GM18909 (cell line): Measurements from ENCODE around the gene MYO1E.
"Not testable (repeated sequence)": the region's sequence is repeated elsewhere in the genome, so short reads cannot be mapped to it uniquely, and the experiment has no call there.

Experiments
- ATAC-seq: cut with Tn5 transposase; IDR thresholded peaks from one replicate; pipeline ENCODE4 v1.9.1; 2021; ENCODE audit warnings: mild to moderate bottlenecking; ENCODE audit not compliant: unreplicated experiment, poor library complexity

MYO1E gene

DNA sequence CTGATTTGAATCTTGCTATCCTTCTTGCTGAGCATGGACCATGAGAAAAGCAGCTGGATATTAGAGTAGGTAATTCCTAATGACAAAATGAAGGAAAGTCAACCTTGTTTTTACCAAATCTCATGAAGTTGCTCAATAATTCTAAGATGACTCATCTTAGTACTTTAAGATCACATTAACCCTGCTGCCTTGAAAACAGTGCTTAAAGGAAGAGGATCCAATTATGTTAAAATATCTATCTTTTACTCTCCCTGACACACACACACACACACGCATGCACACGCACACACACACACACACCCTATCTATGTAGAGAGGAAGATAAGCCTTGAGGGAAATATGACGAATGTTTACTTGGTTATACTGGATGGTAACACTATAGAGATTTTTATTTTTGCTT lies 16.0 kb upstream of the MYO1E start:
- ATAC-seq: no peak

DNA sequence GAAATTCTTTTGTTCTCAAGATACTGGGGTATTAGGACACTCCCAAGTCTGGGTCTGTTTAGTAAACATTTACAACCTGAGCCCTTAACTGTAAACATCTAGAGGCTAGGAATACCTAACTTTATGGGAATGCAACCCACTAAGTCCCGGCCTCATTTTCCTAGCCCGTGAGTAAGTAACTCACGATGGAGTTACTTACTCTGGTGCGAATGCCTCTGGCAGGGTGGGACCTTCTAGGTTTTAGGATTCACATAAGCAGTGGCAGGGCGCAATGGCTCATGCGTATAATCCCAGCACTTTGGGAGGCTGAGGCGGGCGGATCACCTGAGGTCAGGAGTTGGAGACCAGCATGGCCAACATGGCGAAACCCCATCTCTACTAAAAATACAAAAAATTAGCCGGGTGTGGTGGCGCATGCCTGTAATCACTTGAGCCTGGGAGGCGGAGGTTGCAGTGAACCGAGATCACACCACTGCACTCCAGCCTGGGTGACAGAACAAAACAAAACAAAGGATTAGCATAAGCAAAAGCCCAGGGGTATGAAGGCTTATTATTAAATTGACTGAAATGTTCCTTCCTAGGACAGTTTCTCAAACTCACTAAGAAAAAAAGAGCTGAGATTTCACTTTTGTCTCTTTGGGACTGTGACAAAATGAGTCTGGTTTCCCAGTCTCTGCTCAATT lies 14.7 kb upstream of the MYO1E start:
- ATAC-seq: not testable (repeated sequence)

DNA sequence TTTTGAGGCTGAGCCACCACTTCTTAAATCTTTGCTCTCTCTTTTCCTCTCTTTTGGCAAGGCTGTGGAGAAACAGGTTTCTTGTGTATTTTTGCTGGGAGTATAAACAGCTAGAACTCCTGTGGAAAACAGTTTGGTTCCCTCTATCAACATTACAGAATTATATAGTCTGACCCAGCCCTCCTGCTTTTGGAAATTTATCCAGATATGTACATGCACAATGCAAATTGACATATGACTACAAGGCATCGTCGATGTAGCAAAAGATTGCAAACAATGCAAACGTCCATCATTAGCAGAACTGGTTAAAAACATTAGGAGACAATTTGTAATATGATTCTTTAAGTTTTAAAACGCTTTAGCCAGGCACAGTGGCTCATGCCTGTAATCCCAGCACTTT lies 12.5 kb upstream of the MYO1E start:
- ATAC-seq: no peak

DNA sequence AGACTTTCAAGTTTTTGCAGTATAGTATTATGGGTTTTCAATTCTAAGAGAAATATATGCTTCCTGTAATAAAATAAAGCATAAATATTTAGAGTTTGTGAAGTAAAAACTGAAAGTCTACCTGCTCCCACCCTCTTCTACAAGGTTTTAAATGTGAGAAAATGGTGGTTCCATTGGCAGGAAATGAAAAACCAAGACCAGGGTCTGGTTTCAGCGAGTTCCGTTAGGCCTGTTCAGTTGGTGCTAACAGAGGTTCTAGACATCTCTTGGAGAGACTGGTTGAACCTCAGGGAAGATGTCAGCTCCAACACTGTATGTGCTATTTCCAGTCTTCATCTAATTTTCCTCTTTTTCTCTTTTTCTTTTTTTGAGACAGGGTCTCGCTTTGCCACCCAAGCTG lies 11.8 kb upstream of the MYO1E start:
- ATAC-seq: no peak

DNA sequence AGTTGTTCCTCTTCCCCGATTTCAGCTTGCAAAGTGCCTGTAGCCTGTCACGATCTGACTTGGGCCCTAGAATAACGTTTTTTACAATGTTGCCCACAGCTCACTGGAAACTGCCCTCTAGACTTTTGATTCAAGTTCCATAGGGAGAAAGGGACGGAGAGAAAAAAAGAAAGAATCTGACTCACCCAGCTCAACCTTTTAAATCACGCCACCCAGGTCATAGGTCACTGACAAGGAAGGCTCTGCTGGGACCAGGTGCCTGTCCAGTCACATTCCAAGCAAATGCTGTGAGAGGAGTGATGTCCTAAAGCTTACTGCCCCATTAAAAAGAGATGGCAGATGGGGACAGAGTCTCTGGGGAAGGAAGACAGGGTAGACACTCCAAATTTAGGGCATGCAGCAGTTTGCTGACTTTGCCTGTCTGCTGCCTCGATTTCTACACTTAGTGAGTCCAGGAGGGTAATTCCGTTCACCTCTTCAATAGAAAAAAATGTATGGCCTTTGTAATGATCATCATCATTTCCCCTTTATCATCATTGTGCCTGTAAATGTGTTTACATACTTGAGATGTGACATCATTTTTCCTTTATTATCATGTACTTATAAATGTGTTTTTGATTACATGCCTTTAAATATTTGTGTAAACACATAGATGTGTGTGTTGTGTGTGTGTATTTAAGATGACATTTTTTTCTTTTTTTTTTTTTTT lies 8.4 kb upstream of the MYO1E start:
- no peak for ATAC-seq

DNA sequence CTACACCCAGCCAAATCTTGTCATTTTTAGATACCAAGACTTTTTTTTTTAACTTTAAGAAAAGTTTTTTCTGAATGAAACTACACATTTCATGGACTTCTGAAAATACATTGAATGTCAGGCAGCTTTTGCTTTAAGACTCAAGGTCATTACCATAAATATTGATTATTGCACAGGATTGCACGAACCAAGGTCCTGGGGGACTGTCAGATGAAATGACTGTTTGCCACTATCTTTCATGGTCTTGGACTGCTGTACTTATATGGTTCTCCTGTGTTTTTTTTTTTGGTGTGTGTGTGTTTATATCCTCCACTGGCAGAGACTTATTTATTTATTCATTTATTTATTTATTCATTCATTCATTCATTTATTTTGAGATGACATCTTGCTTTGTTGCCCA lies 6.9 kb upstream of the MYO1E start:
- no peak for ATAC-seq

DNA sequence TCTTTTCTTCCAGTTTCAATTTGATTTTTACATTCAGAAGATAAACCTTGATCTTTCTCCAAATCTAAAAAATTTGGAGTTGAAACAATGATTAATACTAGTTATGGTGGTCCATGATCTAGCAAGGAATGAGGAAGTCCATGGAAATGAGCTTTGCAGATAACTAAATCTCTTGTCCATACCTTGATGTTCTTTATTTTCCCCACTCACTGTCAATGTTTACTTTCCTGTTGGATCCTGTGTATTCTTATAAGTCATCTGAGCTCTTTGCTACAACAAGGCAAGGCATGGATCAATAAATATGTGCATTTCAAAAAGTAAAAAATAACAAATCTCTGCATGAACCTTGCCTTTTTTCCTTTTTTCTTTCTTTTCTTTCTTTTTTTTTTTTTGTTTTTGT lies 6.2 kb upstream of the MYO1E start:
- no peak for ATAC-seq

DNA sequence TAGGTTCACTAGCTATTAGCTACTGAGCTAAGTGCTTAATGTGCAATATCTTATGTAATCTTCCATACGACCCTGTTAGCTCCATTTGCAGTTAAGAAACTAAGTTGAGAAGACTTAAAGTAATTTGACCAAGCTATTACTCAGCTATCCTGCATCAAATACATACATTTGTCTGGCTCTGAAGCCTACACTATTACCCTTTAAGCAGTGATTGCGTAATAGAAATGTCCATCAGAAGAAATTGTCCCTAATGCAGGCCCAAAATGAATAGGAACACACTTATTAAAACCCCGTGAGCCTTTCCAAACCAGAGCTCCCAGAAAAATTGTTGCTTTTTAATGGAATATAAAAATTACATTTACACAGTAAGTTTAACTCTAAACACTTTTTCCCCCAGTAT lies 5.3 kb upstream of the MYO1E start:
- ATAC-seq: no peak

DNA sequence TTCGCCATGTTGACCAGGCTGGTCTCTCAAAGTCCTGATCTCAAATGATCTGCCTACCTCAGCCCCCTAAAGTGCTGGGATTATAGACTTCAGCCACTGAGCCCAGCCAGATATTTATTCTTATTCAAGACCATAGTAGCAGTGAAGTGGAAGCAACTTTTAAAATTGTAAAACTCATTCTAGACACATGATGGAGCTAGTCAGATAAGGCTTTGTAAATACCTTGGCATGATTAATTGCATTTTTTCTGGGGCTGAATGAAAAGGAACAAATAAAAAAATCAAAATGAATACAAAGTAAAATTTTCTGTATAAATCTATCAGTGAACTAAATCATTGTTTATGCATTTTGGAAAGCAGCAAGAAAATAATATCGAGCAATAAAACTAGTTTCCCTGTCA lies 4.1 kb upstream of the MYO1E start:
- no peak for ATAC-seq

DNA sequence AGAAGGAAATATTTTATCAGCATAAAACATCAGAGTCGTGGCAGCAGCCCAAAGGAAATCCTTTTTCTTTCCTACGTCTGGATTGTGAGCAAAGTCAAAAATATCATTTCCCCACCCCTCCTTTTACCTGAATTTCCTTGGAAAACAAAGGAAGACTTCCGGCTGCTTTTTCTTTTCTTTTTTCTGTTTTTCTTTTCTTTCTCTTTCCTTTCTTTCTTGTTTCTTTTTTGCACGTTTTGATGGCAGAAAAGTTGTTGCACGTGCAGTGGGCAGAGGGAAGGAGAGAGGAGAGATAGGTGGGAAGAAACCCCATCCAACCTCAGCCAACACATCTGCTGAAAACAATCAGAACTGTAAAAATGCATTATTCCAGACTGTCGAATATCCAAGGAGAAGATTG lies 544 bp upstream of the MYO1E start:
- no peak for ATAC-seq

DNA sequence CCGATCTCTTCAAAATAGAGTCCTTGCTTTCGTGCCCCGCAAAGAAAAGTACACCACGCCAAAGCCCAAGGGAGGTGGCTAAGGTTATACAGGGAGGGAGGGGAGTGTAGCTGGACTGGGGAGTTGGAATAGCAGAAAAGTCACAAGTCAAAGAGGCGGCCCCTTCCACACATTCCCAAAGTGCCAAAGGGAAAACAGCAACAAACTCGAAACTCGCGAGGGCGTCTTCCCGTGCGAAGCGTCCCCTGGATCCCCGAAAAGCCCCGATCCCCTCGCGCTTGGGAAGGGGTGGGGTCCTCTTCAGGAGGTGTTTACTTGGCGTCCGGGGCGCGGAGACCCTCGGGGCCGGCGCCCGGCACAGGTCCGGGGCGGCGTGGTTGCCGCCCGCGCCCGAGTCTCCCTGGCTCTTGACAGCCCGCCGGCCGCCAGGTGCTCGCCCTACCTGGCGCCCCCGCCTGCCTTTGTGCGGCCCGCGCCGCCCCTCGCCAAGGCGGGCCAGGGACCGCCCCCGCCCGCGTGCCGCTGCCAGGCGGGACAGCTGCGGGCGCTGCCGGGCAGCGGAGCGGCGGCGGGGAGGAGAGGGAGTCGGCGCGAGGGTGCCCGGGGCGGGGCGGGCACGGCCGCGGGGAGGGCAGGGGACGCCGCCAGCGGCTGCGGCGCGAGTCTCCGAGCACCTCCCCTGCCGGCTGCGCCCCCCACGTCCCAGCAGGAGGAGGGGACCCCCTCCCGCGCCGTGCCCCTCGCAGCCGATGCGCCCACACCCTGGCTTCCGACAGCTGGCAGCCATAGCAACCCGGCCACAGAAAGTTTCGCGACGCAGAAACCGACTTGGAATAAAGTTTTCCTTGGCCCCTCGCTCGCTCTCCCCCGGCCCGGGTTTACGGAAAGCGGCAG lies 966 bp downstream of the MYO1E start:
- peak; percentile 29 for ATAC-seq

DNA sequence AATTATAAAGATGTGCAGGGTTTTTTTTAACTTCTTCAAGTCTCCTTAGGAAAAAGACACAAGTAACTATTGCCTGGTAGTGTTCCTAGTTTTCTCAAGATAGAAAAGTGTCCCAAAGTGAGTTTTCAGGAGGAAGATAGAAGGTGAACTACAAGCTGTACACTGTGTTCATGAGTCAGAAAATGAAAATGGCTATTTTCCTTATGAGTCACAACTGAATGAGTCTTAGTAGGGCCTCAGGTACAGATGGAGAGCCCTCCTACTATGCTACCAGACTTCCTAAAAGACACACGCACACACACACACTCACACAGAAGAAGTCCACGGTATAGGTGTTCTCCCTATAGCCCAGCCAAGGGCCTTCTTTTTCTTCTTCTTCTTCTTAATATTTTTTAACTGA lies 3.1 kb downstream of the MYO1E start:
- no peak for ATAC-seq

DNA sequence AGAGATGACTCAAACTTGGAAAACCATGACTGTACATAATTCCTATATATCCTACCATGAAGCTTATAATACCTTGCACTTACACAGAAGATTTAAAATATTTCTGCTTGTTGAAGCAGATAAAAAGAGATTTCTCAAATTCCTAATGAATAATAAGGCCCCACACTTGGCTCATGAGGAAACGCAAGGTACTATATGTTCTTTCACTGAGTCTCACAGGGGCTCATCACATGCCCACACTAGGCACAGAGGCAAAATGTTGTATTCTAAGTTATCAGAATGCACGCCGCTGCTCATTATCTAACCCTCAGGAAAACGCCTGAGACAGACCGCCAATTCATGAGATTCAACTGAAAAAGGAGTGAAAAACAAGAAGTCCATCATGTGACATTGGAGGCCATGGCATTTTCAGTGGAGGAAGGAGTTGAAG lies 5.6 kb downstream of the MYO1E start:
- no peak for ATAC-seq

DNA sequence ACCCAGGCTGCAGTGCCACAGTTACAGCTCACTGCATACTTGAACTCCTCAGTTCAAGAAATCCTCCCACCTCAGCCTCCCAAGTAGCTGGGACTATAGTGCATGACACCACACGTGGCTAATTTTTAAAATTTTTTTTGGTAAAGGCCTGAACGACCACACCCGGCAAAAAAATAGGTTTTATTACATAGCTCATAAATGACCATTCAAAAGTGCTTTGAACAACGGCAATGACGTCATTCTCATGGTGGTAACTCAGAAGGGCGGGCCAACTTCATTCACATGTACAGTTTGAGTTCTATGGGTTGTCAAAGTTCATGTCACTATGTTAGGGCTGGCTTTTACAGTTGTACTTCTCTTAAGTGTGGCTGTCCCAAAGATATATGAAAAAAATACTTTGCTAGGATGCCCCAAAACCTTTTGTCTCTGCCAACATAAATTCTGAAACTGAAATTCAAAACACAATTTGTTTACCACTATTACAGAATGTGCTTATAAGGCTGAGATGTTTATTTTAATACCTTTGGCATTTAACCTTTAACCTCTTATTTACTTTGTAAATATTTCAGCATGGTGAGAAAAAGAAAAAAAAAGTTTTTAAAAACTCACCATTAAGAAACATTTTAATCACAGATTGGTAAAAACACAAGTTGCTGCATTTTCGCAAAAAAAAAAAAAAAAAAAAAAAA lies 6.2 kb downstream of the MYO1E start:
- no peak for ATAC-seq

DNA sequence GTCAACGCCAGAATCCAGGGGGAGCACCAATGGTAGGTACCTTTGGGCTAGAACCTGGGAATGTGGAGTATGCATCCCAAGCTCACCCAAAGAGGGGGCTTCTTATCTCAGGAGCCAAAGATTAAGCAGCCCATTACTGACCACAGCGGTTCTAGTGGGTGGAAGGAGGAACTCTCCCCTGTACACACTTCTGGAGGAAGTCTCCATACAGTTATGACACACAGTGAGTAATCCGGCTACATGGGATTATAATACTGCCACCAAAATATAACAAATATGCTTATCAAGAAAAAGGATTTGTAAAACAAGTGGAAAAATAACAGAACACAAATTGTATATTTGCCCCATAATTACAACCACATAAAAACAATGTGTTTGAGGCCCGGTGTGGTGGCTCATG lies 8.4 kb downstream of the MYO1E start:
- ATAC-seq: no peak

DNA sequence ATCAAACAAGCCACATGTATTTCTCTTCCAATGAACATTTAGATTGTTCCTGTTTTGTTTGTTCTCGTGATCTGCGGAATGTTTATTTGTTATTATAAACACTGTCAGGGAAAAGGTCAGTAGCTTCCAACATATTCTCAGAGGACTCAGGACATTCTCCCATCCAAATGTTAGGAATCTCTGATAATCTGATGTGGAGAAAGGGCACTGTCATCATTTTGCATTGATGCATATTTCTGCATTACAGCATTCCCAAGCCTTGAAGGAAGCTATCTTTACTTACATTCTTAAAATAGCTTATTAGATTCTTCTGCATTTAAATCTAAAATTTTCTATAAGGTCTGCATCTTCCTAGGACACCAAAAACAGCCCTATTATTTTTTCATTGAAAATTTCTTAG lies 10.3 kb downstream of the MYO1E start:
- ATAC-seq: no peak

DNA sequence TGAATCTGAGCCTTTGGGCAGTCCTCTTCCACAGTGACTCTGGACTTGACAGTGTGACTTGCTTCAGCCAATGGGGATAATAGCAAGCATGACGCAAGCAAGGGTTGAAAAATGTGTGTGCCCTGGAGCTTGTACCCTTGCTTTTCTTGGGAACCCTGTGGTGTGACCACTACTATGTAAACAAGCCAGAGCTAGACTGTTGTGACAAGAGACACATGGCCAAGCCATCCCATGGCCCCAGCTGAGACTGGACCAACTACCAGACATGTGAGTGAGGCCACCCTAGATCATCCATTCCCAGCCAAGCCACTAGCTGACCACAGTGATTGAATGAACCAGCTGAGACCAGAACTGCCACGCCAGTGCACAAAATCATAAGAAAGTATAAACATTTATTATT lies 11.8 kb downstream of the MYO1E start:
- ATAC-seq: no peak

DNA sequence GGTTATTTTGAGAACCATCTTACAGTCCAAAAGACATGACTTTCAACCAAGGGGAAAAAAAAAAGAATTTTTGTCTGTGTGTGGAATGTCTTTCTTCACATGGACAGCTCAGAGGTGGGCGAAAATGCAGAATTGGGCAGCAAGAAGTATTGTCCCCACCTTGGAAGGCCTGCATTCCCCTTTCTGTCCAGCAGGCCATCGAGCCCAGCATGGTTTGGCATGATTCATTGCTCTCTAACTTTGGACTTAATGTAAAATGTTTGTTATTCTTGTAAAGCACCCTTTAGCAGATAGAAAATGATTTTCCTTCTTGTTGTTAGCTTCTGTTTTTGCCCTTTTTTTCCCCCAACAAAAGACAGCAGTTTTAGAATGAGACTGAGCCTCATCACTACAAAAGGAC lies 12.4 kb downstream of the MYO1E start:
- no peak for ATAC-seq

DNA sequence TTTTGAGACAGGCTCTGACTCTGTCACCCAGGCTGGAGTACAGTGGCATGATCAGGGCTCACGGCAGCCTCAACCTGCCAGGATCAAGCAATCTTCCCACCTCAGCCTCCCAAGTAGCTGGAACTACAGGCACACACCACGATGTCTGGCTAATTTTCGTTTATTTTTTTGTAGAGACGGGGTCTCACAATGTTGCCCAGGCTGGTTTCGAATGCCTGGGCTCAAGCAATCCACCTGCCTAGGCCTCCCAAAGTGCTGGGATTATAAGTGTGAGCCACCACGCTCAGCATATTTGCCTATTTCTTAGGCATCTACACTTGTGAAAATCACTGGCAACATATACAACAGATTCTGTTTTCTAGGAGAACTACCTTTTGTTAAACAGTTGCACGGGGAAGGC lies 16.9 kb downstream of the MYO1E start:
- ATAC-seq: no peak

DNA sequence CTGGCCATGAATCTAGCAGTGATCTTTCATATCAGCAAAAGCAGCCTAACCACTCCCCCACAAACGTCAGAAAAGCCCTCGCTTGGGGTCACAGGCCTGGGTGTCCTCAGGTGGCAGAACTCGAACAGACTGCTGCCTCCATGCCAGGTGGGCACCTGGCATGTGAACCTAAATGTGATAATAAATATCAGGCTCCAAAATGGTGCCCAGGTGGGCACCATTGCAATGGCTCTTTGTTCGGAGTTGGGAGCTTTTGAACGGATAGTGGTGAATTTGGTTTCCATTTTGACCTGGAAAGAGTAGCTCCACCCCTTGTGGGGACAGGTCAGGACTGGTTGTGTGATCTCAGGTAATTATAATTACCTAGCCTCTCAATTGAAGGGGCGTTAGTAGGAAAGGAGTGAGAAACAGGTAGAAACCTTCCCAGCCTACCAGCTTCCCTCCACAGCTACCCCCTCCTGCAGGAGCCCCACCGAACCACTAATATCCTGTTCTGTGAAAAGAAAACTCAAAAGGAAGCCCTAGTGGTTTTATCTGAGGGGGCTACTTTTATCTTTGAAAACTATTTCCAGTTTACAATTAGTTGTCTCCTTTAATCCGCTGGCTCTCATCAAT lies 18.1 kb downstream of the MYO1E start:
- no peak for ATAC-seq
